ENCODE results near the gene RETREG2.
"Not testable (repeated sequence)": the region's sequence is repeated elsewhere in the genome, so short reads cannot be mapped to it uniquely, and the experiment has no call there.

DNA sequence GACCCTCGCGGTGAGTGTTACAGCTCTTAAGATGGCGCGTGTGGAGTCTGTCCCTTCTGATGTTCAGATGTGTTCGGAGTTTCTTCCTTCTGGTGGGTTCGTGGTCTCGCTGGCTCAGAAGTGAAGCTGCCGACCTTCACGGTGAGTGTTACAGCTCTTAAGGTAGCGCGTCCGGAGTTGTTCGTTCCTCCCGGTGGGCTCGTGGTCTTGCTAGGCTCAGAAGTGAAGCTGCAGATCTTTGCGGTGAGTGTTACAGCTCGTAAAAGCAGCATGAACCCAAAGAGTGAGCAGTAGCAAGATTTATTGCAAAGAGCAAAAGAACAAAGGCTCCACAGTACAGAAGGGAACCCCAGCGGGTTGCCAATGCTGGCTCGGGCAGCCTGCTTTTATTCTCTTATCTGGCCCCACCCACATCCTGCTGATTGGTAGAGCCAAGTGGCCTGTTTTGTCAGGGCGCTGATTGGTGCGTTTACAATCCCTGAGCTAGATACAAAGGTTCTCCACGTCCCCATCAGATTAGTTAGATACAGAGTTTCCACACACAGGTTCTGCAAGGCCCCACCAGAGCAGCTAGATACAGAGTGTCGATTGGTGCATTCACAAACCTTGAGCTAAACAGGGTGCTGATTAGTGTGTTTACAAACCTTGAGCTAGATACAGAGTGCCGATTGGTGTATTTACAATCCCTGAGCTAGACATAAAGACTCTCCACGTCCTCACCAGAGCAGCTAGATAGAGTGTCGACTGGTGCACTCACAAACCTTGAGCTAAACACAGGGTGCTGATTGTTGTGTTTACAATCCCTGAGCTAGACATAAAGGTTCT, 22.6 kb downstream of the RETREG2 start:
- TF ChIP-seq, protein P1, sequence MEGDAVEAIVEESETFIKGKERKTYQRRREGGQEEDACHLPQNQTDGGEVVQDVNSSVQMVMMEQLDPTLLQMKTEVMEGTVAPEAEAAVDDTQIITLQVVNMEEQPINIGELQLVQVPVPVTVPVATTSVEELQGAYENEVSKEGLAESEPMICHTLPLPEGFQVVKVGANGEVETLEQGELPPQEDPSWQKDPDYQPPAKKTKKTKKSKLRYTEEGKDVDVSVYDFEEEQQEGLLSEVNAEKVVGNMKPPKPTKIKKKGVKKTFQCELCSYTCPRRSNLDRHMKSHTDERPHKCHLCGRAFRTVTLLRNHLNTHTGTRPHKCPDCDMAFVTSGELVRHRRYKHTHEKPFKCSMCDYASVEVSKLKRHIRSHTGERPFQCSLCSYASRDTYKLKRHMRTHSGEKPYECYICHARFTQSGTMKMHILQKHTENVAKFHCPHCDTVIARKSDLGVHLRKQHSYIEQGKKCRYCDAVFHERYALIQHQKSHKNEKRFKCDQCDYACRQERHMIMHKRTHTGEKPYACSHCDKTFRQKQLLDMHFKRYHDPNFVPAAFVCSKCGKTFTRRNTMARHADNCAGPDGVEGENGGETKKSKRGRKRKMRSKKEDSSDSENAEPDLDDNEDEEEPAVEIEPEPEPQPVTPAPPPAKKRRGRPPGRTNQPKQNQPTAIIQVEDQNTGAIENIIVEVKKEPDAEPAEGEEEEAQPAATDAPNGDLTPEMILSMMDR (IDR thresholded peaks at IDR 0.05), result not testable (repeated sequence)
- not testable (repeated sequence) for TF ChIP-seq POLR2A (IDR thresholded peaks at IDR 0.05)

Measured in lower leg skin (tissue), 3 donors.